Gastroesophageal sphincter (tissue), 3 donors: ENCODE data around the gene DECR2.

Experiments used
- POLR2A ChIP-seq, 2 donors: fragments of 450-650 bp; IDR thresholded peaks; one replicate each; pipeline ENCODE4 v1.6.1; 2017; ENCODE audit warnings: antibody characterized with exemption in 2 of 2, mild to moderate bottlenecking in 2 of 2, moderate library complexity in 1 of 2
- TF ChIP-seq, protein P1 (sequence below), 4 experiments: fragments of 200-600 bp in 2 of 4; fragments of 450-650 bp in 2 of 4; sonication (generic) in 1 of 4; IDR thresholded peaks; one replicate each; pipeline ENCODE4 v1.5.1; 2017 to 2019; ENCODE audit warnings: antibody characterized with exemption in 4 of 4, mild to moderate bottlenecking in 2 of 4, moderate library complexity in 2 of 4

DNA sequence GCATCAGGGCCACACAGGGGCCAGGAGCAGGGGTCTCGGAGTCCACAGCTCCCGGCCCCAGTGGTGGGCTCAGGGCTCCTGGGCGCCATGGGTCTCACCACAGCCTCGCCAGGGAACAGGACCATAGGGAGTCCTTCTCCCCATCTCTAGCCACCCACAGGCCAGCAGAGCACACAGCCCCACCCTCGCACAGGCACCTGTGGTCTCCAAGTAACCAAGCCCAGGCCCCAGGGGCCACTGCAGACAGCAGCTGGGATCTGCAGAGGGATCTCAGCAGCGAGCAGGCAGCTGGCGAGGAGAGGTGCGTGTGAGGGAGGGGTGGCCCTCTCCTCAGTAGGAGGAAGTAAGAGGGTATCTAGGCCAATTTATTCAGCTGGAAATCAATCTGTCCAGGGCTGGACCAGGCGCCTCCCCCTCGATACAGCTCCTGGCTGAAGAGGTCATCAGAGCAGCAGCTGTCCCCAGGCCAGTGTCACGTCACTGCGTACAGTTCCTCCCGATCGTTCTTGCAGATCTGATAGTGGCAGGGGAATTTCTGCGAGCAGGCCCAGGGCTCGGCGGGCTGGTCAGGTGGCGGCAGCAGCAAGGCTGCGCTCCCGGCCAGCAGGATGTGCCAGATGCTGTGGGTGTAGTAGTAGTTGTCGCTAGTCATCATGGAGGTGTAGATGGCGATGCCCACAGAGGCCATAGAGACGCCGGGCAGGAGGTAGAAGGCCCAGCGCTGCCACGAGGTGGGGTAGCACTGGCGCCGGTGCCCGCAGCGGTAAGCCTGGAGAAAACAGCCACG lies 30.0 kb upstream of the DECR2 start:
- TF ChIP-seq POLR2A (IDR thresholded peaks at IDR 0.05): no peak
- TF ChIP-seq, protein P1, sequence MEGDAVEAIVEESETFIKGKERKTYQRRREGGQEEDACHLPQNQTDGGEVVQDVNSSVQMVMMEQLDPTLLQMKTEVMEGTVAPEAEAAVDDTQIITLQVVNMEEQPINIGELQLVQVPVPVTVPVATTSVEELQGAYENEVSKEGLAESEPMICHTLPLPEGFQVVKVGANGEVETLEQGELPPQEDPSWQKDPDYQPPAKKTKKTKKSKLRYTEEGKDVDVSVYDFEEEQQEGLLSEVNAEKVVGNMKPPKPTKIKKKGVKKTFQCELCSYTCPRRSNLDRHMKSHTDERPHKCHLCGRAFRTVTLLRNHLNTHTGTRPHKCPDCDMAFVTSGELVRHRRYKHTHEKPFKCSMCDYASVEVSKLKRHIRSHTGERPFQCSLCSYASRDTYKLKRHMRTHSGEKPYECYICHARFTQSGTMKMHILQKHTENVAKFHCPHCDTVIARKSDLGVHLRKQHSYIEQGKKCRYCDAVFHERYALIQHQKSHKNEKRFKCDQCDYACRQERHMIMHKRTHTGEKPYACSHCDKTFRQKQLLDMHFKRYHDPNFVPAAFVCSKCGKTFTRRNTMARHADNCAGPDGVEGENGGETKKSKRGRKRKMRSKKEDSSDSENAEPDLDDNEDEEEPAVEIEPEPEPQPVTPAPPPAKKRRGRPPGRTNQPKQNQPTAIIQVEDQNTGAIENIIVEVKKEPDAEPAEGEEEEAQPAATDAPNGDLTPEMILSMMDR (IDR thresholded peaks at IDR 0.05): no peak
